HCT116 (cell line): Measurements from ENCODE around the gene DGKZ. TPM values are rescaled to one million over a fixed set of nuclear protein-coding genes. Genes with fewer than 3 reads are reported as not detected.

Experiments
- ATAC-seq: fragments of 200-7000 bp; cut with Tn5 transposase; 2 replicates; pipeline ENCODE4 v1.9.1; 2020; ENCODE audit warnings: mild to moderate bottlenecking, moderate library complexity
- BruUV-seq: library from RNA; stranded (reverse); fragments of 400-500 nt; replicated peaks from 2 replicates; lab custom pipeline; 2021; lab: Mats Ljungman, UMichigan
- CTCF ChIA-PET: fragments of 300-600 bp; sonication (Branson Sonifier 250); formaldehyde crosslinking; loops from one replicate; lab custom pipeline; 2021; ENCODE audit warnings: antibody characterized with exemption; lab: Charles Lee
- POLR2A ChIA-PET: fragments of 300-600, 350-600 bp; sonication (Branson Sonifier 250); formaldehyde crosslinking; loops from one replicate; lab custom pipeline; 2021; ENCODE audit warnings: antibody characterized with exemption; lab: Charles Lee
- RAD21 ChIA-PET, 2 experiments: fragments of 300-600 bp; sonication (Branson Sonifier 250); formaldehyde crosslinking; loops; one replicate each; lab custom pipeline; 2023; ENCODE audit warnings: low total read pairs in 2 of 2; ENCODE audit not compliant: uncharacterized antibody in 2 of 2, unreplicated experiment in 2 of 2, low non-redundant PET in 1 of 2; lab: Charles Lee
- DNase-seq: peaks from one replicate; pipeline ENCODE4 v3.0.0-alpha.2; 2010; ENCODE audit warnings: low read depth, low spot score
- H2AFZ ChIP-seq: fragments of 200-600 bp; shearing (Covaris generic), sonication (generic); 2 replicates; pipeline ENCODE4 v1.6.1; 2017; ENCODE audit warnings: low read depth, mixed run types, mixed read lengths, antibody characterized with exemption, low read length; ENCODE audit not compliant: poor library complexity, severe bottlenecking
- H3K27ac ChIP-seq: 2 replicates; pipeline ENCODE4 v1.5.1; 2012; ENCODE audit warnings: low read depth, low read length
- H3K27me3 ChIP-seq: fragments of 200-600 bp; sonication (generic); 2 replicates; pipeline ENCODE4 v1.6.1; 2016; ENCODE audit warnings: mixed run types, low read length, mixed read lengths; ENCODE audit not compliant: insufficient read depth
- H3K36me3 ChIP-seq, 2 experiments: fragments of 200-500 bp in 1 of 2; fragments of 200-600 bp in 1 of 2; sonication (Bioruptor generic) in 1 of 2; sonication (generic) in 1 of 2; 2 replicates each; pipeline versions ENCODE4 v1.5.1 to v1.6.1; 2014 to 2016; ENCODE audit warnings: low read length in 2 of 2, inconsistent platforms in 1 of 2, mixed read lengths in 1 of 2, mixed run types in 1 of 2; ENCODE audit not compliant: insufficient read depth in 2 of 2, control insufficient read depth in 1 of 2
- H3K4me1 ChIP-seq, 2 experiments: fragments of 200-600 bp in 1 of 2; sonication (generic) in 1 of 2; 2 replicates each; pipeline versions ENCODE4 v1.5.1 to v1.6.1; 2012 to 2017; ENCODE audit warnings: low read length in 2 of 2, inconsistent platforms in 1 of 2, mild to moderate bottlenecking in 1 of 2, mixed read lengths in 1 of 2, mixed run types in 1 of 2, moderate library complexity in 1 of 2; ENCODE audit not compliant: insufficient read depth in 2 of 2, control insufficient read depth in 1 of 2
- H3K4me2 ChIP-seq: fragments of 200-600 bp; sonication (generic); 2 replicates; pipeline ENCODE4 v1.6.1; 2017; ENCODE audit warnings: mixed run types, low read length, mixed read lengths
- H3K4me3 ChIP-seq, 2 experiments: fragments of 200-600 bp in 1 of 2; sonication (generic) in 1 of 2; replicated peaks in 1 of 2; 2 replicates each; pipeline ENCODE4 v1.5.1; 2011 to 2016; ENCODE audit warnings: low read length in 2 of 2, control low read depth in 1 of 2, low read depth in 1 of 2, mild to moderate bottlenecking in 1 of 2, mixed read lengths in 1 of 2, mixed run types in 1 of 2
- H3K79me2 ChIP-seq: fragments of 200-600 bp; sonication (generic); 2 replicates; pipeline ENCODE4 v1.6.1; 2017; ENCODE audit warnings: mild to moderate bottlenecking, mixed run types, low read length, moderate library complexity, mixed read lengths; ENCODE audit not compliant: insufficient read depth
- H3K9ac ChIP-seq: fragments of 200-600 bp; sonication (generic); 2 replicates; pipeline ENCODE4 v1.6.1; 2016; ENCODE audit warnings: low read length, mixed read lengths
- H3K9me2 ChIP-seq: fragments of 200-600 bp; sonication (generic), shearing (Covaris generic); 2 replicates; pipeline ENCODE4 v1.6.1; 2017; ENCODE audit warnings: mixed run types, mild to moderate bottlenecking, moderate library complexity; ENCODE audit not compliant: insufficient read depth
- H3K9me3 ChIP-seq, 2 experiments: fragments of 200-500 bp in 1 of 2; fragments of 200-600 bp in 1 of 2; sonication (Bioruptor generic) in 1 of 2; sonication (generic) in 1 of 2; 2 replicates each; pipeline ENCODE4 v1.6.1; 2014 to 2017; ENCODE audit warnings: low read length in 2 of 2, mixed read lengths in 2 of 2, inconsistent platforms in 1 of 2, low read depth in 1 of 2, mild to moderate bottlenecking in 1 of 2, mixed run types in 1 of 2, moderate library complexity in 1 of 2; ENCODE audit not compliant: control insufficient read depth in 1 of 2, insufficient read depth in 1 of 2
- H4K20me1 ChIP-seq: fragments of 200-600 bp; sonication (generic), shearing (Covaris generic); 2 replicates; pipeline ENCODE4 v1.6.1; 2017; ENCODE audit warnings: mixed run types, mild to moderate bottlenecking, moderate library complexity; ENCODE audit not compliant: insufficient read depth
- CBX3 ChIP-seq: IDR thresholded peaks from 2 replicates; pipeline ENCODE4 v1.6.1; 2012; ENCODE audit warnings: low read depth
- CTCF ChIP-seq, 3 experiments: fragments of 200-600 bp in 1 of 3; sonication (generic) in 1 of 3; IDR thresholded peaks in 2 of 3; conservative IDR thresholded peaks in 1 of 3; 2 replicates each; pipeline ENCODE4 v1.5.1; 2012 to 2017; ENCODE audit warnings: low read depth in 2 of 3, low read length in 2 of 3, antibody characterized with exemption in 1 of 3, borderline replicate concordance in 1 of 3, control low read depth in 1 of 3, mild to moderate bottlenecking in 1 of 3, mixed read lengths in 1 of 3, mixed run types in 1 of 3, moderate library complexity in 1 of 3; ENCODE audit not compliant: insufficient read depth in 1 of 3
- EZH2 ChIP-seq: fragments of 200-600 bp; sonication (generic); IDR thresholded peaks from 2 replicates; pipeline ENCODE4 v1.6.1; 2017; ENCODE audit warnings: antibody characterized with exemption, mixed run types
- FOSL1 ChIP-seq: IDR thresholded peaks from 2 replicates; pipeline ENCODE4 v1.6.1; 2012; ENCODE audit warnings: low read depth
- MAX ChIP-seq: IDR thresholded peaks from 2 replicates; pipeline ENCODE4 v1.6.1; 2012
- POLR2A ChIP-seq: IDR thresholded peaks from 2 replicates; pipeline ENCODE4 v1.7.0; 2011; ENCODE audit warnings: borderline replicate concordance; ENCODE audit not compliant: insufficient read depth, insufficient read length; ENCODE audit errors: extremely low read depth
- POLR2AphosphoS5 ChIP-seq: IDR thresholded peaks from 2 replicates; pipeline ENCODE4 v1.6.1; 2011; ENCODE audit warnings: mild to moderate bottlenecking, low read depth, low read length, moderate library complexity
- RAD21 ChIP-seq: IDR thresholded peaks from 2 replicates; pipeline ENCODE4 v1.6.1; 2012; ENCODE audit warnings: low read depth, mild to moderate bottlenecking
- SRF ChIP-seq: IDR thresholded peaks from 2 replicates; pipeline ENCODE4 v1.6.1; 2012; ENCODE audit warnings: low read depth
- TCF7L2 ChIP-seq: IDR thresholded peaks from 2 replicates; pipeline ENCODE4 v1.7.0; 2011; ENCODE audit warnings: borderline replicate concordance, inconsistent platforms; ENCODE audit not compliant: insufficient read depth, insufficient read length; ENCODE audit errors: extremely low read depth
- YY1 ChIP-seq: IDR thresholded peaks from 2 replicates; pipeline ENCODE4 v1.6.1; 2011; ENCODE audit warnings: low read length, low read depth, moderate library complexity, mild to moderate bottlenecking; ENCODE audit not compliant: insufficient replicate concordance; ENCODE audit errors: extremely low read depth
- intact Hi-C: fragments of 100-400 bp; cut with micrococcal nuclease; formaldehyde crosslinking; loops from 2 replicates; pipeline ENCODE4 v1.10.0; 2022
- total RNA-seq: library from RNA; stranded (reverse); gene quantifications from one replicate; pipeline ENCODE4 v1.2.1, GENCODE V29; 2021; ENCODE audit not compliant: unreplicated experiment

Gene DGKZ
- total RNA-seq, 1 experiment from 2014 or later, result 70.2 TPM

GRCh38 chr11:46356924-46357482 is 9.7 kb downstream of the DGKZ start:
- no peak overlapping the region for H3K4me3 ChIP-seq
- no peak overlapping the region for H2AFZ ChIP-seq
- H3K79me2 ChIP-seq, result peaks cover 75% of the 10 kb centered on the region
- ChIA-PET POLR2A (interaction anchor here (1.2 kb wide), 1 partner anchor 117 kb away, joined by 3 read pairs; no protein-coding TSS in a partner anchor), RAD21 (no interaction called here), CTCF (no interaction called here)
- no peaks in the 10 kb centered on the region for H3K27me3 ChIP-seq
- H3K9me2 ChIP-seq, result no peaks in the 10 kb centered on the region
- H3K9ac ChIP-seq, result no peak overlapping the region
- peaks cover 0 to 23% of the 10 kb centered on the region in 2 experiments; a peak in 3 of 4 replicates for H3K4me1 ChIP-seq
- H3K27ac ChIP-seq, result no peak overlapping the region
- no TSS peak for BruUV-seq
- intact Hi-C loops, result no loop called here
- TF ChIP-seq FOSL1 (no peak), CBX3 (no peak), RAD21 (no peak), POLR2A (no peak), MAX (no peak), SRF (no peak), EZH2 (no peak), CTCF (IDR thresholded peaks at IDR 0.05 in 2 of 3, conservative IDR thresholded peaks at IDR 0.05 in 1 of 3; ENCODE audit: borderline replicate concordance in 1 of 3, insufficient read depth in 1 of 3, low read depth in 2 of 3, low read length in 2 of 3) (no peak), POLR2AphosphoS5 (no peak), YY1 (no peak), TCF7L2 (no peak)
- H3K36me3 ChIP-seq, result 0 out of 4 replicates have a peak, but pooled peaks cover 0 to 2% of the 10 kb centered on the region in 2 experiments
- H4K20me1 ChIP-seq, result peaks cover 7% of the 10 kb centered on the region; the same call in 1 of the 2 replicates
- no peaks in the 10 kb centered on the region for H3K9me3 ChIP-seq
- ATAC-seq (no peak), DNase-seq (no peak)
- H3K4me2 ChIP-seq, result no peak overlapping the region
